ENCODE results near the gene THRB. TPM values are rescaled to one million over a fixed set of nuclear protein-coding genes. Genes with fewer than 3 reads are reported as not detected.

THRB gene
- total RNA-seq, 1 donor from 2014 or later, result 30.7 TPM

DNA sequence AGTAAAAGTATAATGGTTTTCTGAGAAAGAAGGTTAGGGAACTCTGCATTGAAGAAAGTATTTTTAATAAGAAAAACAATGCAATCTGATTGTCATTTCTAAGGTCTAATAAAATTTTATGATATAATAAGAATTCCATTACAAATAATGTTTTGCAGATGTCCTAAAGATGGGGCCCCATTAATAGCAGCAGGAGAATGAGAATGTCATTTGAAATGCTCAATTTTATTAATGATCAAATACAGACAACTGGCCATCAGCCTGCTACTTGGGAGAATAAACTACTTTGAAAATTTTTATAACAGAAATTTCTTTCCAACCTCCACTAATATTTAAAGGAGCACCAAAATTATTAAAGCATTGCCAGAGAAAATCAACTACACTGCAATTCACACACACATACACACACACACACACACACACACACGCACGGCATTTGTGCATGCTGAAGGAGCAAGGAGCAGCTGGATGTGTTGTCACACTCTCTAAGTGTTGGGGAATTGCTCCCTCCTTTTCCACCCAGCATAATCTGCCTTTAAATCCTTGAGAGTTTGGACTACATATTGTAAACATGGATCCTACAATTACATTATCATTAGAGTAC lies 109.5 kb downstream of the THRB start:
- ATAC-seq (no peak), DNase-seq (ENCODE audit: low spot score) (no peak)

DNA sequence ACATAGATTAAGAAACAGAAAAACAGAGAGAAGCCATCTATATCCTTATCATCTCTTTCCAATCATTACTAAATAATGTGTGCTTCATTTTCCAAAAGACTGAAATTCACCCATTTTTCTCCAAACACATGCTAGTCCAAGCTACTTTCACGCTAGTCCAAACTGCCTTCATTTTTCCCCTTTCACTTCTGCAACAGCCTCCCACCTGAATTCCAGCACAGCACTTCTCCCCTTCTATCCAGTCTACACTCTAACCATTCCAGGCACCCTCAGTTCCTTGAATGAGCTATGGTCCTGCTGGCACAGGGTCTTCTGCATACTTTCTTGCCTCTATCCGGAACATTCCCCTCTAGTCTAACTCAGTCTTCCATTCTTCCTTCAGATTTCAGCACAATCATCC lies 112.0 kb downstream of the THRB start:
- ATAC-seq, result no peak
- no peak for DNase-seq (ENCODE audit: low spot score)

DNA sequence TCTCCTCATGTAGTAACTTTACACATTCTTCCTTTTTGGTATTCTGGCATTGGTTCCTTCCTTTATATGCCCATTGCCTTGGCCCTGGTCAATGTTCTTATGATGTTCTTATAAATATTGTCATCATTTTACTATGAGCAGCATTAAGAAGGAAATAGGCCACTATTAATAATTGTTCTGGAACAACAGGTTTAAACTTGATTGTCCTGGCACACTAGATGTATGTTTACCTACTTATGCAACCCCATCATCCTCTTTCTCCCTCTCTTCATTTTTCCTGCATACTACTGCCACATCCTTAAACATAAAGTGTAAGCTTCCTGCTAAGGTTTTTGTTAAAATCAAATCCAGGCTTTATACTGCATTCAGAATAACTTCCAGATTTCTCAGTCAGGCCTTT lies 114.7 kb downstream of the THRB start:
- DNase-seq (ENCODE audit: low spot score) (no peak), ATAC-seq (no peak)

DNA sequence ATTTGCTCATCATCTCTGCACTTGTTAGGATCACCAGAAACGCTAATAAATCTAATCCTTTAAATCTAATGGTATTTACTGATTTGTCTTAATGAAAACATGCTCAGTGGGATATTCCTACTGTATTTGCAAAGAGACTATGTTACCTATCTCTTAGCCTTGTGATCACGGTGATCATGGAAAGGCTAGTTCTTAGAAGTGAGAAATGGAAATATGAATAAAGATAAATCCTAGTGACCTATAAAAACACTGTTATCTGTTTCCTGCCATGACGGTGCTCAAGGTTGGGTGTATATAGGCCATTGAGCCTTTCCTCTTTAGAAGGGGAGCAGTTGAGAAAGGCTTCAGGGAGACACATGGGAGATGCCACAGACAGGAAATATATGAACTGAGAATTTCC lies 116.3 kb downstream of the THRB start:
- DNase-seq (ENCODE audit: low spot score) (no peak), ATAC-seq (no peak)

DNA sequence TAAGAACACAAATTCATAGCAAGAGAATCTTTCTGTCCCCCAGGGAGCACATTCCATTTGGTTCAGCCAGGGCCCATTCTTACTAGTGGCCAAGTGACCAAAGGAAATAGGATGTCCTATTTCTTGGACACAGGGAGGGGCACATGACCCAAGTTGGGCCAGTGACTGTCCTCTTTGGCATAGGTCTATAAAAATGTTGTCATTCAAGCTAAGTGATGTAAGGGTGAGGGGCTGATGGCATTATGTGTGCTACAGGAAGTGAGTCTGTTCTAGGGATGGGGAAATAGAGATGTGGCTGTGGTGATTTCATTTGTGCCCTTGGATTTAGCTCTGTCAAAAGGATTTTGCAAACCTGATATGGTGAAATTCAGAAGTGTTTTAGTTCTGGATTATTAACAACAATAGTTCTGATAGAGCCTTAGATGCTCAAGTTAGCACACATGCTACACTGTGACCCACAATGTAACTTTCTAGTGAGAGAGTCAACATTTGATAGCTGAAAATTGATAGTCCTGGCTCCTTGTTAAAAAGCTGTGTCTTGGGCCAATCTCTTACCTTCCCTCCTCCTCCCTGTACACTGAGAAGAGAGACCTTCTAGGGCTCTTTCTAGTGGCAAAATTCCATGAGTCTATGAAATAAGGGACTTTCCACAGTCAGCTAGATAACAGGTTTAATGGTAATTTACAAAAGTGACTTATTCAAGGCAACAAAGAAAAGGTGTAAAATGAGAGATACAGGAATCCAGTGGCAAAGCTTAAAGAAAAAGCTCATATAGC lies 117.2 kb downstream of the THRB start:
- ATAC-seq, result peak; percentile 9
- DNase-seq (ENCODE audit: low spot score), result no peak

DNA sequence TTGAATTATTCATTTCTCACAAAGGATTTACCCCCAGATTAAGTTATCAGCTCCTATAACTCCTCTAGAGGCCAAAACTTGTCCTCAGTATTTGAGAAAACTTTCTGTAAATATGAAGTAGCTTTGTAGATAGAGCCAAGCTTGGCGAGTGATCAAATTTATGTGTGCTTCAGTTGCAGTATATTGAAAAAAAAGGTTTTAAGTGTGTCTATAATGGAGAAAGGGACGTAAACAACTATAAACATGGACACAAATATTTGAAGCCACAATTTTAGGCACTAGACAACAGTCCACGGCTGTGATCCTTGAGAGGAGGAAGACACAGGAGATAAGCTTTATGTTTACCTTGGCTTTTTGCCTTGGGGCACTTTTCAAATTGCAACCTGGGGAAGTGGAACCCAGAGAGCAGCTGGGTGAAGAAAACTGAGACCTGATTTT lies 118.7 kb downstream of the THRB start:
- DNase-seq (ENCODE audit: low spot score) (peak; percentile 56), ATAC-seq (peak; percentile 78)

DNA sequence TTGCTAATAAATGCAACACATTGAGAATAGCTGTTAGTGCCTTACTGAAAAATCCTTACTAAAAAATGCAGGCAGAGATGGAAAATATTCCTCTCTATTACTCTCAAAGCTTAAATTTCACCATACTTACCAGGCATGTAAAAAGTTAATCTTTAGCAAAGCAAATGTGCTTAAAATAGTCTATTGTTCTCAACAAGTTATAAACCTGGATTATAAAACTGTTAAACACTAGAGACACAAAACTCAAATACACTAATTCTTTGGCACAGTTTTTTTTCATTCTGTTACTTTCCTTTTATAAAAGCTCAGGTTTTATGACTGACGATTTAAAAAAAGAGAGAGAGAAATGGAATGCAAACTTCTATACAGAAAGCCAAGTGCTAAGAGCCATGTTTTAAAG lies 119.8 kb downstream of the THRB start:
- ATAC-seq (no peak), DNase-seq (ENCODE audit: low spot score) (no peak)

DNA sequence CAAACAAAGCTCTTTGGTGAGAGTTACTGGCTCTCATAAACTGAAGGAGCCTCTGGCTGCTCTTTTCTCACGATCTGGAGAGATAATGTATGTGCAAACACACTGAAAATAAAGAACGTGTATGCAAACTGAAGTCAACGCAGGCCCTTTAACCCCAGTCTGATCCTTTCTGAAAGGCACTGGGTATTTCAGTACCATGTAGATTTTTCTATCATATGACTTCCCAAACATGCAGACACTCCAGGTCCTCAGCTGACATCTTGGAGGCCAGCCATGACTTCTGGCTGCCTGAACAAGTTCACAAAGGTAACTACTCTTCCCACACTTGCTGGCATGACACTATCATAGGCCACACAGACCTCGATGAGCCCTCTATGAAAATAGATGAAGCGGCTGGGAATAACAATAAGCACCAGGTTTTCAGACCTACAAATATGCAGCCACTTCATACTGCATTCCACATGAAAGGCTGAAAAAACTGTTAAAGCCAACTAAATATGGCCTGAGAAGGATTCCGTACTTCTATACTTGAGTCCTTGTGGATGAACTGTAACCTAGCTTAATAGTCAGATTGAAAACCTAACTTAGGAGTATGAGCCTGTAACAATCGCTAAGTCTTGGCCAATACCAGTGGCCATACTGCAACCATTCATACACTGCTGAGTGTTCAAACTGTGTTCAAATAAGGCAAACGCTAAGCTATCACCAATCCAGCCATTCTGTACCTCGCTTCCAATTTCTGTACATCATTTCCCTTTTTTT lies 121.3 kb downstream of the THRB start:
- peak; percentile 82 for DNase-seq (ENCODE audit: low spot score)
- ATAC-seq, result peak; percentile 74

DNA sequence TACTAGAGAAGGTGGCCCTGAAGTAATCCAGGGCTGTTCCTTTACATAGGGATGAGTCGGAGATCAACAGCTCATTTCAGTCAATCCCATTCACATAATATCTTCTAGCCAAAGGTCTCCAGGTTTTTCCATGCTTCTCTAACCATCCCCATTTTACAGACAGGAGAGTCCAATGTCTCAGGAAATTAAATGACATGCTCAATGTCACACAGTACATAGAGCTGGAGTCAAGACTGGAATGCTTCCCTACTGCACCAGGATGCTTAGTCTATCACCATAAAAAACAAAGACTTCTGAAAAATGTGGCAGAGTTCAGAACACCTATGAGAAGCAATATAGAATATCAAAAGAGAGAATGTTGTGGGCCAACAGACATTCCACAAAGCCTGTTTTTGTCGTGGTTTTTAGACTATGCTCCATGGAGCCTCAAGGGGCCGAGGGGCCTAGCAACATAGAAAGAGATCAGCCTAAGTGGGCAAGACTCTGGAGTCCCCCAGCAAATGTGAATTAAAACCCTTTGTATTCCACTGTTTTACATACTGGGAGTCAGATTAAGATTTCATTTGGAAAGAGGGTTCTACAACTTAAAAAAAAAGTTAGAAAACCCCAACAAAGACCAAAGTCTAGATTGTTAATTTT lies 122.0 kb downstream of the THRB start:
- ATAC-seq (no peak), DNase-seq (ENCODE audit: low spot score) (no peak)

DNA sequence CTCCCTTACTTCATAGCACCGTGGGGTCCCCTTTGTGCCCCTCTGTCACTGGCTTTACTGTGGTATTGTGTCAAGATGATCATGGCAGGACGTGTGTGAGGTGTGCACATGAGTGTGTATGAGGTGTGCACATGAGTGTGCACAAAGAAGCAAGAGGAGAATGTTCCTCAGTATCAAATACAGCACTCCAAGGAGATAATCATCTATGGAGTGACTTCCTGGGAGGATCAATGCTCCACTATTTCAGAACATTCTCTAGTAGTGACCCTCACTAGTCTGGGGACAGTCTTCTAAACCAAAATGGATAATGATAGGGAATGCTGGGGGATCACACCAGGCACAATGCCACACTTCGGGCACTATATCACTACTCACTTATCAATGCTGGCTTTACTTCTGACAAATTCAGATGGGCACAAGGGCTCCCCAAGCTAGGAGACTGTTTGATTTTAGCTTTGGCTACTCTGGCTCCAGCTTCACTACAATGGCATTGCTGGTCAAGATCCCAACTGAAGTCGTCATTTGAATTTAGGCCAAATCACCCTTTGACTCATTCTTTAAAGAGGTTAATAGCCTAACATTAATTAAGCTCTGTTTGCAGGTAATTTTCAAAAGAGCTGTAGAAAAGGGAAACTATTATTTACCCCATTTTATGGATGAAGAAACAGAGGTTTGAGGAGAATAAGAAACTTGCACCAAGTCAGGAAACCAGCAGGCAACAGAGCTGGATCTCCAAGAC lies 124.1 kb downstream of the THRB start:
- DNase-seq (ENCODE audit: low spot score), result no peak
- ATAC-seq, result peak; percentile 20

DNA sequence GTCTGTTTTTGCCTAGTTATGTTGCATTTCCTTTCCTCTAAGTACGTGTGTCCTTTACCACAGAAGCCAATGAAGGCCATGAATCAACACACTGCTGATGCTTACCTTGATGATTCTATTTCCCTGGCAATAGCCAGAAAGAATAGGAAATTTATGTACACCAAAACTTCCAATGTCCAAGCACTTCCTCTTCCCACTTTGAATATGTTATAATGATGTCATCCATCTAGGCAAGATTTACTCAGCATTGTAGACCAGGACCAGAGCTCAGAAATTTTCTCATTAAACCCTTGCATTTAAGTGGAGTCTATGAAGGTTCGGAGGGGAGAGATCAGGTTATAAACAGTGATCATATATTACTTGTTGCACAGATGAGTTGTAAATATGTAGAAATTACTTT lies 126.0 kb downstream of the THRB start:
- DNase-seq (ENCODE audit: low spot score) (no peak), ATAC-seq (no peak)

DNA sequence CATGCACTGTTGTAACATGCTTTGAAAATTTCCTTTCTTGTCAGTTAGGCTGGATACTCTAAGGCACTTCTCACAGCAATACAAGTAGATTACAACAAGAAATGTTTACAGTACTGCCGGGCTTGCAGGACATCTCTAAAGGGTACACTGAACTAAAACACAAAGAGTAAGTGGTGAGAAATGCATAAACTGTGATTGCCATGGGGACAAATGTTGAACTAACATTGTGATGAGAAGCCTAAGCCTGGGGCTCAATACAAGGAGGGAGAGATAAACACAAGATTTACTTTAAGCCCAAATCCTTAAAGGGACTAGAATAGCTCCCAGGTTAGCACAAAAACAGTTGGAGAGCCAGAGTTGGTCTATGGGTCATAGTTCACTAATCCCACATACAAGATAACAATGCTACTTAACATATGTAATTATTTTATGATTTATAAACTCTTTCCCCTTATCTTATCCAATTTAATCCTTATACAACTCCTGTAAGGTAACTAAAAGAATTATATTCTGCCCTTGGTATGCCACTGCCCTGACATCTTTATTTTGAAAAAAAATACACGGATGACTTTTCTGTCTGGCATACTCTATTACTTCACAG lies 126.9 kb downstream of the THRB start:
- ATAC-seq (no peak), DNase-seq (ENCODE audit: low spot score) (no peak)

DNA sequence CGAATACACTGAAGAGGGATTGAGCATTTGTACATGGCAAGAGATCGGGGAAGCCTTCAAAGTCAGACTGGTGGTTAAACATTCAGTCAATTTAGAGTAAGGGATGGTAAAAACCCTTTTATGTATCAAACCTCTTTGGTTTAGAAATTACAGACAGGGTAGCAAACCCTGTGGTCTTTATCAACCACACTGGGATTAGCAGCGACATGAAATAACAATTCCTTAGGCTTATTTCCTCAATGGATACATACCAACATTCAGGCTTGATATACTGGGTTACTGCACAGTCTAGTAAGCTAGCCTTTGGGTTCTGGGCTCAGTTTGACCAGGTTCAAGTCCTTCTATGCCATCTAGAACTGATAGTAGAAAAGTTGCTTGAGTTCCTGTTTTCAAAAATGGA lies 127.4 kb downstream of the THRB start:
- DNase-seq (ENCODE audit: low spot score), result no peak
- no peak for ATAC-seq

DNA sequence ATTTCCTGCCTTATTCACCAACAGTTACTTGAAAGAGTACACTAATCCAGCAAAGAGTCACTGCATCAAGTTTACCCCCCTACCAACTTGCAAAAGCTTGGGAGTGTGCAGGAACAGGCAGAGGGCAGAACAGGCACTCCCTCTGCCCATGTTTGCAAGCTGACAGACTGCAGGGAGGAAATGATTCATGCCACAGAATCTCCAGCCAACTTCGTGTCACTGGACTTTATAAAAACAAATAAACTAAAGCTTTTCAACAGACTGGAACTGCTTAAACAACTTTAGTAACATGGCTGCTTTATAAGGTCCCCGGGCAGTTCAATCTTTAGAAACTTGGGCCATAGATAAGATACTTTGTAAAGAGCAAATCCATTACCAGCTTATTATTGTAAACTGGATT lies 129.5 kb downstream of the THRB start:
- DNase-seq (ENCODE audit: low spot score), result peak; percentile 83
- peak; percentile 89 for ATAC-seq

DNA sequence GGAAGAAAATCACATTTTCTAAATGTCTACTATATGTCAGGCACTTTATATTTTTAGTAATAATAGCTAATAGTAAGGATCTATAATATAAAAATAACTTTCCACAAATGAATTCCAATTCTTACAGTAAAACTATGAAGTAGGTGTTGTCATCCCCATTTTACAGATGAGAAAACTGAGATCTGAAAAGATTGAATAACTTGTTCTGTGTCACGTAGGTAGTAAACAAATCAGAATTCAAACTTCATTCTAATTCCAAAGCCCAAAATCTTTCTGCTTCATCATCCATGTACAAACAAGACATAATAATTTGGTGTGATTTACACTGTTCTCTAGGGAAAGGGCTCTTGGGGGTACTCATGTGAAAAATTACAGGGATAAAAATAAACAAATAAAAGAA lies 130.3 kb downstream of the THRB start:
- ATAC-seq (no peak), DNase-seq (ENCODE audit: low spot score) (no peak)

DNA sequence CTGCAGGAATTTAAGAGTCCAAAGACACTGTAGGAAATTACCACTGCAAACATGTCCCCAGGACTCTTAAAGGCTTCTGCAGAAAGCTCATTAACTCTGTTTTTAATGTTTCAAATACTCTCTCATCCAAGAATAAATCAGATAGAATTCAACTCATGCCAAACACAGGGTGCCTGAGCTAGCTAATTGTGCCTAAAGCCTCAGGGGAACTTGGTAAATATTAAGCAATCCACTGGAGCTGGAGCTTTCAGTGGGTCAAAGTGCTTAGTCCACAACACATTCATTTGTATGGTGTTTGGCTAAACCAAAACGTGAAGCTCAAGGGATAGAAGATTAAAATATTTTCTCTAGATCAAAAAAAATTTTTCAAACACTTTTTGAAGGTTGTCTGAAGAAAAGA lies 131.4 kb downstream of the THRB start:
- DNase-seq (ENCODE audit: low spot score), result peak; percentile 71
- peak; percentile 76 for ATAC-seq

DNA sequence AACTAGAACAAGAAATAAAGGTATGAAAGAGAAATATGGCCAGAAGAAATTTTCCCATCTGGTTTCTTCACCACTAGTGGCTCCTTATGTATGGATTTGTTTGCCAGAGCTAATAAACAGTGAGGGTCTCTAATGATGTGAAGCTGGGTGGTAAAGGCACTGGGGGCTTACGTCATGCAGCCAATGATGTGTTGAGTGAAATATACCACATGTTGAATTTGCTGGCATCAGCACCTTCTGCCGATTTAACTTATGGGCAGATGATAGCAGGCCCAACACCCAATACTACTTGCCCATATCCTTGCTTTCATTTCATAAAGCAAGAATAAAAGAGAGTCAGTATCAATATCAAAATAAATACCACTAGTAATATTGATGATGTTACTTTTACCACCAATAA lies 133.0 kb downstream of the THRB start:
- ATAC-seq, result no peak
- no peak for DNase-seq (ENCODE audit: low spot score)

DNA sequence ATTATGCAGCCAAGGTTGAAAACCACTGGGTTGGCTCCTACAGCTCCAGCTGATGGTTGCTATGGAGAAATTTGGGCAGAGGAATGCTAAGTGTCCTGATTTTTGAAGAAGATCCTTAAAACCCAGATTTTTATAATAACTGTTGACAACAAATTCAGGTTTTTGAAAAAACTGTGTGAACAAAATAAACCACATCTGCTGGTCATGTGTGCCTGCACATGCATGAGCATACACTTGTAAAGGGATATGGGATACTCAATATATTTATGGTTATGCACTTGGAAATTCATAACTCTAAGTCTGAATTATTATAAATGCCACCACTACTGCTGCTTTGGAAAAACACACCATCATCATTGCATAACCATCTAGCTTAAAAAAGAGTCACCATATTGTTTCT lies 133.7 kb downstream of the THRB start:
- DNase-seq (ENCODE audit: low spot score), result no peak
- ATAC-seq, result no peak

DNA sequence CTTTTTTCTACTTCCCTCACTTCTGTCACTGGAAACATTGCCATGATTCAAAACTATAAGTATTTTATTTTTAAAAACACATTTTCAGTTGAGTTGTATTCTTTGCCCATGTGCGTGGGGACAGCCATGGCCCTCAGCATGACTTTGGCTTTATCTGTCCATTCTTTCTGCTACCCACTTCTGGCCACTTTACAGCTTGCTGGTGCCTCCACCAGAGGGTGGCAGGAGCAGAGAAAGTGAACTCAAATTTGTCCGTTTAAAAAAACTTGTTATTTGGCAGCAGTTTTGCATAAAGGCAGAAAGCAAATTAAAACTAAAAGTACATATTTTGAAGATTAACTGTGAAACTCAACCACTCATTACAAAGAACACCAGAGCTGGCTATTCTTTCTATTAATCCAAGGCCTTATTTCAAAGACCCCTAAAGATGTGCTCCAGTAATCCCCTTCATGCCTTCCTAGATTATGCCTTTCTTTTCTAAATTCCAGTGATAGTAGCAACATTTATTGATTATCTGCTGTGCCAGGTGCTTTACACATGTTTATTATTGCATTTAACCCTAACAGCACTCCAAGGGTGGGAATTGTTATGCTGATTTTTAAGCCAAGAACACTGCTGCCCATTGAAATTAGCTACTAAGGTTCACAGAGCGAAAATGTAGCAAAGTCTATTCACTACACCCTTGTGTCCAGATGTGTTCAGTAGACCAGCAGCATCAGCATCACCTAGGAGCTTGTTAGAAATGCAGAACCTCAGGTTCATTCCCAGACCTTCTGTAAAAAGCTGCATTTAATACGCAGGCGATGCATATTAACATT lies 134.8 kb downstream of the THRB start:
- DNase-seq (ENCODE audit: low spot score) (peak; percentile 53), ATAC-seq (peak; percentile 76)

DNA sequence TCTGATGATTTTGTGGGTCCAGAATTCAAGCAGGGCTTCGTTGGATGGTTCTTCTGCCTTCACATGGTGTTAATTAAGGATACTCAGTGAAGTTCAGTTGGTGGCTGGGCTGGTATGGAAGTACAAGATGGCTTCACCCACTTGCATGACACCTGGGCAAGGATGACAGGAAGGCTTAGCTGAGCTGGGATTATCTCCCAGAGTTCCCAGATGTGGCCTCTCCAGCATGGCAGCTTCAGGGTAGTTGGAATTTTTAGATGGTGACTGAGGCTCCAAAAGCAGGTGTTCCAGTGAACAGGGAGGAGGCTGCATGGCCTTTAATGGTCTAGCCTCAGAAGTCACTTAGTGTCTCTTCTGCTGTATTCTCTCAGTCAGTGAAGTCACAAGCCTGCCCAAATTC lies 135.5 kb downstream of the THRB start:
- ATAC-seq, result no peak
- no peak for DNase-seq (ENCODE audit: low spot score)
